Measurements from ENCODE around the gene RGMA.

RGMA gene

DNA sequence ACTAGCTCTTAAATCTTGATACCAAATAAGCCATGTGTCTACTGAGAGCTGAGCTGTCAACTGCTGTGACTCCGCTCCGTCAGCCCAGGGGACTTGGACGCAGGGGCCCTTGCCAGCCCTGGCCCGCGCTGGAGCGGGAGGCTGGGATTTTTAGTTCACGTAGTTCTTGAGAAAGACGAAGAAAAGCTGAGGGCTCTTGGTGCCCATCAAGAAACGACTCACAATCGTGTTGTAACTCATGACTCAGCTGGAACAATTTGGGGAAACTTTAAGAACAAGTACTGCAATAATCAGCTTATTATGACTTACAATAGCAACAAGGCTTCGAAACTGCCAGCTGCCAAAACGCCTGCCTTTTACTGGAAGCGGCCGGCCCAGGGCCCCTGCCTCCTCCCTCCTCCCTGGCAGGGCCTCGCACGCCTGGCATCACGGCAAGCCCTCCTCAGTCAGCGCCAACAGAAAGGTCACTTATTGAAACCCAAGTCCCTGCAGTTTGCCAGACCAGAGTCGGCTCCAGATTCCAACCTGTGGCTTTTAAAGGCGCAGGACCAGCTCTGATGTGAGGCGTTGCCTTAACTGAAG, 60.3 kb downstream of the RGMA start:
- peak; percentile 25 for DNase-seq (ENCODE audit: low spot score)
- TF ChIP-seq, protein P1, sequence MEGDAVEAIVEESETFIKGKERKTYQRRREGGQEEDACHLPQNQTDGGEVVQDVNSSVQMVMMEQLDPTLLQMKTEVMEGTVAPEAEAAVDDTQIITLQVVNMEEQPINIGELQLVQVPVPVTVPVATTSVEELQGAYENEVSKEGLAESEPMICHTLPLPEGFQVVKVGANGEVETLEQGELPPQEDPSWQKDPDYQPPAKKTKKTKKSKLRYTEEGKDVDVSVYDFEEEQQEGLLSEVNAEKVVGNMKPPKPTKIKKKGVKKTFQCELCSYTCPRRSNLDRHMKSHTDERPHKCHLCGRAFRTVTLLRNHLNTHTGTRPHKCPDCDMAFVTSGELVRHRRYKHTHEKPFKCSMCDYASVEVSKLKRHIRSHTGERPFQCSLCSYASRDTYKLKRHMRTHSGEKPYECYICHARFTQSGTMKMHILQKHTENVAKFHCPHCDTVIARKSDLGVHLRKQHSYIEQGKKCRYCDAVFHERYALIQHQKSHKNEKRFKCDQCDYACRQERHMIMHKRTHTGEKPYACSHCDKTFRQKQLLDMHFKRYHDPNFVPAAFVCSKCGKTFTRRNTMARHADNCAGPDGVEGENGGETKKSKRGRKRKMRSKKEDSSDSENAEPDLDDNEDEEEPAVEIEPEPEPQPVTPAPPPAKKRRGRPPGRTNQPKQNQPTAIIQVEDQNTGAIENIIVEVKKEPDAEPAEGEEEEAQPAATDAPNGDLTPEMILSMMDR (IDR thresholded peaks at IDR 0.05; ENCODE audit: borderline replicate concordance, control extremely low read depth, extremely low read depth, insufficient read depth, missing control alignments), result no peak
- in situ Hi-C loops (cut with MboI; ENCODE audit: low sequenced_read_pairs, unreplicated experiment), result no loop called here

DNA sequence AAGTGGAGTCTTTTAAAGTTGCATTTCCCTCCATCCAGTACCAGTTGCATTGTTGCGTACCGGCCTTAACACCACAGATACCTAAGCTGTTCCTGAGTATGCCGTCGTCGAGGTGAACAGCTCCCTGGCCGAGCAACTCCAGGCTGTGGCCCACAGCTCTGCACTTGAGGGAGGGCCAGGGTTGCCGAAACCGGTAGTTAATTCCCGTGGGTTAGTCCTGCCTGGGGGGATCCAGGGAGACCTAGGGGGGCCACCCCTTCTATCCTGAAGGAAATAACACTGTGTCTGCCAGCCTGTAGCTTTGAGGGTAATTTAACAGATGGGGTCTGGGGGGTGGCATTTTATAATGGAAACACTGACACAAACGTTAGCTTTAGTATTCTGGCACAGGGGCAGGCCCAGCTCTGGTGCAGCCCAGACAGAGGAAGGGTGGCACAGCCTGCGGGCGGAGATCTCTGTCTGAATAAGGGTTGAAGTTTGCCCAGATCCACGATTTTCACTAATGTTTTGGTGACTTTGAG, 60.8 kb downstream of the RGMA start:
- in situ Hi-C loops (cut with MboI; ENCODE audit: low sequenced_read_pairs, unreplicated experiment), result no loop called here

DNA sequence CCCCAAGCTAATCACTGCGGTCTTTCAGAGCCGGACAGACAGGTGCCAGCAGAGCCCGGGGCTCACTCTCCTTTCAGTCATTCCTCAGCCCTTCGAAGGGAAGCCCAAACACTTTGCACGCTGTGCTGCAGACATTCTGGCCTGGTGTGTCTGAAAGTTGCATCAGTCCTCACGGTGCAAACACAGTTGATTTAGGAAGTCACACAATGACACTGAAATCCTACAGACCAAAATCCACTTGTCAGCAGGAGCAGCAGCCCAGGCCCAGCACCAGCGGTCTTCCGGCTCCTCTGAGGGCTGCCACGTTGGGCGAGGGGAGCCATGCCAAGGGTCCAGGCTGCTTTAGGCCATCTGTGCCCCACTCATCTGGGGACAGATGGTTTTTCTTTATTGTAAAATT, 61.6 kb downstream of the RGMA start:
- in situ Hi-C loops (cut with MboI; ENCODE audit: low sequenced_read_pairs, unreplicated experiment), result no loop called here
- DNase-seq (ENCODE audit: low spot score), result no peak
- TF ChIP-seq, protein P1 (IDR thresholded peaks at IDR 0.05; ENCODE audit: borderline replicate concordance, control extremely low read depth, extremely low read depth, insufficient read depth, missing control alignments), result no peak

More for the DNA sequence above, 60.8 kb downstream of the RGMA start:
- TF ChIP-seq, protein P1 (IDR thresholded peaks at IDR 0.05; ENCODE audit: borderline replicate concordance, control extremely low read depth, extremely low read depth, insufficient read depth, missing control alignments), result no peak
- peak; percentile 24 for DNase-seq (ENCODE audit: low spot score)

DNA sequence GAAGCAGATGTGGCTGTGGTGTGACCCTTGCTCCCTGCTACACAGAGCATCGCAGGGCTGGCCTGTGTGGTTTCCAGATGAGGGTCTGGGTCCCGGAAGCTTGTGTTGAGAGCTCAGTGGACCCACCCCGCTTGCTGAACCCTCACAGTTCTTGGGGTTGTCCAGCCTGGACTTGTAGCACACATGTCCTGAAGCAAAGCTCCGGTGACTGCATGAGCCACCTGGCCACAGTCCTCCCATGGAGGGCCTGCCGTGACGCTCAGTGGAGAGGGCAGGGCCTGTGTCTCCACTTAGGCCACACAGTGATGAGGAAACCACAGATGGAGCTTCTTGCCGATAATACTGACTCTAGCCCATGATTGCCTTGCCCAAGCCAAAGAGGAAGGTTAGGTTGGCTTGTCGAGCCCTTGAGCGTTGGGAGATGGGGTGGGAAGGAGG, 62.6 kb downstream of the RGMA start:
- DNase-seq (ENCODE audit: low spot score), result no peak
- in situ Hi-C loops (cut with MboI; ENCODE audit: low sequenced_read_pairs, unreplicated experiment), result no loop called here
- TF ChIP-seq, protein P1 (IDR thresholded peaks at IDR 0.05; ENCODE audit: borderline replicate concordance, control extremely low read depth, extremely low read depth, insufficient read depth, missing control alignments), result no peak

DNA sequence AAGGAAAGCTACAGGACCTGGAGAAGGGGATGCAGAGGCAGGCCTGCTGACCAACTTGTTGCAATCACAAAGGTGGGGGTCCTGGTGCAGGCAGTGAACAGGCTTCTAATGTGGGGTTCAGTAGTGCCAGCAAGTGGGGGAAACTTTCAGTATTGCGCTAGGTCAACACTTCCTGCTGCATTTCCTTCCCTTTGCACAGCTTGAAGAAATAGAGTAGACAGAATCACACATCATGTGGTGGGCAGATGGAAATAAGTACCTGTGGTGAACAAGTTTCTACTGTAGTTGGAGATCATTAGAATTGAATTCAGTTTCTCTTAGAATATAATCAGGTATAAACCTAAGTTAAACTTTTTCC, 63.4 kb downstream of the RGMA start:
- TF ChIP-seq, protein P1 (IDR thresholded peaks at IDR 0.05; ENCODE audit: borderline replicate concordance, control extremely low read depth, extremely low read depth, insufficient read depth, missing control alignments), result no peak
- no peak for DNase-seq (ENCODE audit: low spot score)
- in situ Hi-C loops (cut with MboI; ENCODE audit: low sequenced_read_pairs, unreplicated experiment), result no loop called here

DNA sequence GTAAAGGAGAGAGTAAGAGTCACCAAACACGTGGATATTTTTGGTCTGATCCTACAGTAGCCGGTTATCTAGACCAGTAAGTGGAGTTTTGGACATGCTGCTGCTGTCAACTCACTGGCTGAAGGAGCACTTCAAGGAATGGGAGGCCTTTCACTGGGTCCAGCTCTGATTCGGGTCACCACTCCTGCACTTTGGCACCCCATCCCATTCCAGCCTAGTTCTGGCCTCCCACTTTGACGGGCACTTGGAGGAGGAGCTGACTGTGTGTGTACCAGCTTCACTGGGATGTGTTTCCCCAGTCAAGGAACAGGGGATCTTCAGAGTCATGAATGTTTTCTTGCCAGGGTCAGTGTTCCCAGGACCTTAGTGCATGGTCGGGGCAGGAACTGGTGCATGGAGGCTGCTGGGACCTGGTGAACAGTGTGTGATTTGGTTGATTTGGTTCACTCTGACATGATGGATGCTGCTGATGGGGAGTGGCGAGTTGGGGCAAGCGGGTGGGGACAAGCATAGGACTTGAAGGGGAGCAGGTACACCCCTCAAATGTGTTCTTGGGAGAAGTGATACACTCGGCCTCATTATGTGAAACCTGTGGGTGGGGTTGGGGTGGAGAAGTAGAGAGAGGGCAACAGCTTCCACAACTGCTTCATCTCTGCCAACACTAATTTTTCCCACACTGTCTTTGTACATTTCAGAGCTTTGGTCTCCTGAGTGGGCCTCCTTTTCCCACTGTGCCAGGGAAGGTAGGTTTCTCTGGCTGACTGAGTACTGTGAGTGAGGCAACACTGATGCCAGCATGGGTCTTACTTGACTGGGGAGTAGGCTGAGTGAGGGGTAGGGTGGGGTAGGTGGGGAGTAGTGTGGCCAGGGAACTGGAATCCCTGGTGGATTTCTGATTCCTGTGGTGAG, 64.0 kb downstream of the RGMA start:
- TF ChIP-seq, protein P1 (IDR thresholded peaks at IDR 0.05; ENCODE audit: borderline replicate concordance, control extremely low read depth, extremely low read depth, insufficient read depth, missing control alignments), result no peak
- in situ Hi-C loops (cut with MboI; ENCODE audit: low sequenced_read_pairs, unreplicated experiment), result loop anchor here (25.0 kb wide), 1 partner anchor 238 kb away; no protein-coding TSS in a partner anchor
- DNase-seq (ENCODE audit: low spot score), result no peak
